ENCODE measurements around the gene JPH4. TPM values are rescaled to one million over a fixed set of nuclear protein-coding genes. Genes with fewer than 3 reads are reported as not detected.

Gene JPH4
- total and polyA plus RNA-seq, 2 of the 8 experiments (the other 6 are each of a cell fraction or from before 2014, with no cell fraction given) = 23.9 to 46.7 TPM

GRCh38 chr14:23579739-23580138 is 1.1 kb upstream of the JPH4 start:
- H2BK15ac ChIP-seq (ENCODE audit: low read length) = peak overlapping the region; percentile 1; the same call in 1 of the 2 replicates
- H4K5ac ChIP-seq (ENCODE audit: insufficient read length, low read depth, low read length) = no peak overlapping the region
- H3K23ac ChIP-seq (ENCODE audit: insufficient read length) = no peak overlapping the region
- DNase-seq (ENCODE audit: low read depth in 1 of 2, low spot score in 2 of 2) (no peak), FAIRE-seq (no peak)
- H3K4me2 ChIP-seq (ENCODE audit: insufficient read depth in 1 of 2, low read depth in 2 of 2, low read length in 2 of 2) = peak overlapping the region in 1 of 2 experiments; percentile 88; a peak in 1 of 4 replicates
- H4K20me1 ChIP-seq (replicated peaks in 1 of 2; ENCODE audit: control insufficient read depth in 1 of 2, insufficient read depth in 2 of 2, low read length in 2 of 2) = peaks cover 6 to 7% of the 10 kb centered on the region in 2 experiments
- no peak overlapping the region for H3K18ac ChIP-seq (ENCODE audit: extremely low read depth, low read length)
- H3K9me3 ChIP-seq (ENCODE audit: insufficient read depth in 2 of 2, low read depth in 1 of 2, low read length in 1 of 2) = no peaks in the 10 kb centered on the region; a peak in 1 of 4 replicates
- H3K4me3 ChIP-seq (ENCODE audit: extremely low read depth in 1 of 4, insufficient read depth in 2 of 4, low read depth in 3 of 4, low read length in 4 of 4) = no peak overlapping the region
- H3K9ac ChIP-seq (replicated peaks in 1 of 4; ENCODE audit: extremely low read depth in 1 of 4, low read depth in 3 of 4, low read length in 3 of 4) = no peak overlapping the region
- H2BK12ac ChIP-seq (ENCODE audit: low read depth, low read length) = peak overlapping the region; percentile 18; the same call in 1 of the 2 replicates
- no peak overlapping the region for H3K27ac ChIP-seq (ENCODE audit: low read depth, low read length)
- H3K4ac ChIP-seq (replicated peaks; ENCODE audit: insufficient read length, low read depth, low read length) = no peak overlapping the region
- no peak overlapping the region for H2AFZ ChIP-seq (ENCODE audit: low read length)
- peak overlapping the region; percentile 45; the same call in 1 of the 2 replicates for H2AK5ac ChIP-seq (ENCODE audit: low read depth, low read length)
- peaks cover 17 to 29% (median 24%) of the 10 kb centered on the region in 4 experiments for H3K27me3 ChIP-seq (replicated peaks in 1 of 4; ENCODE audit: control insufficient read depth in 3 of 4, extremely low read depth in 1 of 4, insufficient read depth in 3 of 4, low read length in 3 of 4)
- CTCF ChIA-PET (ENCODE audit: partially characterized antibody) = interaction anchor here (1.2 to 2.4 kb wide), 2 partner anchors 52 to 94 kb away, joined by 4 to 7 read pairs; no protein-coding TSS in a partner anchor
- H2BK120ac ChIP-seq (replicated peaks; ENCODE audit: low read depth, low read length) = no peak overlapping the region
- H3K23me2 ChIP-seq (ENCODE audit: low read depth, low read length) = peaks cover 19% of the 10 kb centered on the region; the same call in 1 of the 2 replicates
- TF ChIP-seq CHD2 (IDR thresholded peaks at IDR 0.05; ENCODE audit: low read length) = no peak
- no peak for TF ChIP-seq HDAC6 (IDR thresholded peaks at IDR 0.05; ENCODE audit: low read depth, low read length)
- no peak for TF ChIP-seq CTBP2 (IDR thresholded peaks at IDR 0.05; ENCODE audit: borderline replicate concordance, insufficient read depth, insufficient read length, low read length)
- TF ChIP-seq, protein P1, sequence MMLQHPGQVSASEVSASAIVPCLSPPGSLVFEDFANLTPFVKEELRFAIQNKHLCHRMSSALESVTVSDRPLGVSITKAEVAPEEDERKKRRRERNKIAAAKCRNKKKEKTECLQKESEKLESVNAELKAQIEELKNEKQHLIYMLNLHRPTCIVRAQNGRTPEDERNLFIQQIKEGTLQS (IDR thresholded peaks at IDR 0.05; ENCODE audit: insufficient read depth, low read depth, low read length) = no peak
- no peak for TF ChIP-seq TAF7 (optimal IDR thresholded peaks at IDR 0.05; ENCODE audit: borderline replicate concordance, low read depth, low read length)
- TF ChIP-seq TEAD4 (IDR thresholded peaks at IDR 0.05; ENCODE audit: low read depth, low read length) = no peak
- TF ChIP-seq SP2 (IDR thresholded peaks at IDR 0.05; ENCODE audit: low read length) = no peak
- TF ChIP-seq SP1 (IDR thresholded peaks at IDR 0.05; ENCODE audit: low read depth, low read length) = no peak
- TF ChIP-seq BRCA1 (IDR thresholded peaks at IDR 0.05; ENCODE audit: low read depth, low read length) = no peak
- no peak overlapping the region for H4K8ac ChIP-seq (ENCODE audit: extremely low read depth, insufficient read depth, low read length)
- POLR2A ChIA-PET (ENCODE audit: partially characterized antibody) = interaction anchor here (2.2 to 3.8 kb wide), 2 partner anchors 12 to 16 kb away, joined by 11 to 14 read pairs; partner anchors contain the start of gene AP1G2
- peaks cover 5 to 15% (median 9%) of the 10 kb centered on the region in 4 experiments; a peak in 6 of 7 replicates for H3K4me1 ChIP-seq (replicated peaks in 1 of 4; ENCODE audit: control insufficient read depth in 3 of 4, insufficient read depth in 4 of 4, low read length in 3 of 4)
- H2BK5ac ChIP-seq (ENCODE audit: low read depth, low read length) = no peak overlapping the region
- H3K79me1 ChIP-seq (ENCODE audit: low read depth, low read length) = no peaks in the 10 kb centered on the region
- peaks cover 0 to 4% (median 0%) of the 10 kb centered on the region in 4 experiments; a peak in 1 of 8 replicates for H3K36me3 ChIP-seq (ENCODE audit: control insufficient read depth in 2 of 4, insufficient read depth in 4 of 4, low read length in 3 of 4)
- no peak overlapping the region for H2BK20ac ChIP-seq (ENCODE audit: low read length)
- H4K91ac ChIP-seq (replicated peaks; ENCODE audit: insufficient read length, low read length) = no peak overlapping the region
- H3K14ac ChIP-seq (ENCODE audit: insufficient read length) = no peak overlapping the region
- no peak overlapping the region for H3K56ac ChIP-seq (replicated peaks; ENCODE audit: insufficient read length, low read depth, low read length)
- no peaks in the 10 kb centered on the region for H3K79me2 ChIP-seq (ENCODE audit: control insufficient read depth in 1 of 2, insufficient read depth in 2 of 2, low read length in 2 of 2)

All from H1 (cell line).